ENCODE measurements around the gene ETS1. TPM values are rescaled to one million over a fixed set of nuclear protein-coding genes. Genes with fewer than 3 reads are reported as not detected.

Gene ETS1
- total RNA-seq, 1 donor from 2014 or later, result 14.2 TPM

- no peak for DNase-seq (ENCODE audit: low read depth)
Measured at GRCh38 chr11:128570632-128571031, 16.7 kb downstream of the ETS1 start.

DNA sequence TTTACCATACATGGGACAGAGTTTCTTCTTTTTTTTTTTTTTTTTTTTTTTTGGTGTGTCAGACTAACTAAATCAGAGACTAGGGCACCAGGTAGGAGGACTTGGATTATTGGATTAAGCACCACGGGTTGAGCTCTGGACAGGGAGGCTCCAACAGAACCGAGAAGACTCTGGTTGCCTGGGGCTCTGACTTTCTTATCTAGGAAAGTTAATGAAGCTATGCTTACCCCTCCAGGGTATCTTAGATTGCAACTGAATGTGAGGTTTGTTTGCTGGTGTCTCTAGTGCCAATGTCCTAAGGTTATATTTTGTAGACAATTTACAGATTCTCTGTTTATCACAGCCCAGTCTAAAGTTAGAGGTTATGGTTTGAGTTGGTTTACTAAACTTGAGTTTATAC lies 18.1 kb downstream of the ETS1 start:
- no peak for DNase-seq (ENCODE audit: low read depth)

GRCh38 chr11:128568166-128568778 lies 19.1 kb downstream of the ETS1 start:
- DNase-seq (ENCODE audit: low read depth), result no peak

- DNase-seq (ENCODE audit: low read depth), result no peak
Measured at GRCh38 chr11:128567130-128567529, 20.2 kb downstream of the ETS1 start.

DNA sequence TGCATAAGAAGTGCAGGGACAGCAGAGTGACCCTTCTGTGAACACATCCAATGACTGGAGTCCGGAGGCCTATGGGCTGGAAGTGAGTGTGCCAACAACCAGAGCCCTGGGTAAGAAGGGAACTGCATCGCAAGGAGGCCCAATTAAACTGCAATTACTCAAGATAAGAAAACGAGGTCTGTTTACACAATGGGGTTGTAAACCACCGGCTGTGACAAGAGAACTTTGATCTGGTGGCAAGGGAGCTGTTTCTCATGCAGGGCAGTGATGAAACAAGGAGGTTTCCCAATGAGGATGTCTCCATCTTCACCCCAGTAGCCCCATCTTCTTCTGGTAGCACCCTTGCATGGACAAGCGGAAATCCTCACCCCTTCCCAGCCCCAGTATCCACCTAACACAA lies 21.5 kb downstream of the ETS1 start:
- DNase-seq (ENCODE audit: low read depth), result no peak

- no peak for DNase-seq (ENCODE audit: low read depth)
Measured at GRCh38 chr11:128564642-128565245, 22.6 kb downstream of the ETS1 start.

GRCh38 chr11:128563942-128564641 lies 23.3 kb downstream of the ETS1 start:
- no peak for DNase-seq (ENCODE audit: low read depth)

GRCh38 chr11:128563308-128563707 lies 24.1 kb downstream of the ETS1 start:
- DNase-seq (ENCODE audit: low read depth), result no peak

DNA sequence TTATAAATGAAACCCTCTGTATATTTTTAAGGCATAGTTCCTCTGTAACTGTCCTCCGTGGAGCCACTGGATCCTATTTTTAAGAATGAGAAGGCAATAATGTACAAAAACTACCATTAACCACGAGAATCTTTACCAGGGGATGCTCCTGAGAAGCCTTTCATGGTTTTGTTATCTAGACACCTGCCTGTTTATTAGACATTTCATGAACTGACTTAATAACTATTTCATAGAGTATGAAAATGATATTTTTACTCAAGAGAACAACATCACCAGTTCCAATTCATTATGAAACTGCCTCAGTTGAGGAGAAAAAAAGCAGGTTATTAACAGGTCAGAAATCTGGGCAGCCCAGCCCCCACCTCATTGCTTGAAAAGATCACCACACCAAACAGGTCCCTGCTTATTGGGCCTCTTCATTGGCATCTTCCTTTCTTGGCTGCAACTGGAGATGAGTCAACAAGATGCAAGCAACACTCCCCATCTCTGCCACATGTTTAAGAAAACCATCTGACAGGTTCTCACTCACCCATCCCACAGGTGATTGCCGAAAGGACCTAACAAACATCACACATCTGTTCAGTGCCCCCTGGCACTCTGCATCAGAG lies 27.8 kb downstream of the ETS1 start:
- DNase-seq (ENCODE audit: low read depth), result no peak

DNA sequence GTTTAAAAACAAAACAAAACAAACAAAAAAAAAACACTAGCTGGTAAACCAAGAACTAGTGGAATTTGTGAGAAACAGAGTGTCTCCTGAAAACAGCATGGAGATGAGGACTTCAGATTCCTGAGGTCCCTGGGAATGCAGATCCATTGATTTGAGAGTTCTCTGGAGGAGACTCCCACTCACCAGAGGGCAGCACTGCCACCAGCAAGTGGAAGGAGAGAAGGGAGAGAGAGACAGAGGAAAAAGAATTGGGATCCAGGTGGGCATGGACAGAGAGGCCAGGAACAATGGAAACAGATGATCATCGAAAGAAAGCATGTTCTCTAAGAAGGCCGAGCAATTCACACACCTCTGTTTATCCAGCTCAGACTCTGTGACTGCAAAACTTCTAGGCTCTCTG lies 31.8 kb downstream of the ETS1 start:
- DNase-seq (ENCODE audit: low read depth), result peak; percentile 23

GRCh38 chr11:128553662-128554362 lies 33.5 kb downstream of the ETS1 start:
- peak; percentile 46 for DNase-seq (ENCODE audit: low read depth)

DNA sequence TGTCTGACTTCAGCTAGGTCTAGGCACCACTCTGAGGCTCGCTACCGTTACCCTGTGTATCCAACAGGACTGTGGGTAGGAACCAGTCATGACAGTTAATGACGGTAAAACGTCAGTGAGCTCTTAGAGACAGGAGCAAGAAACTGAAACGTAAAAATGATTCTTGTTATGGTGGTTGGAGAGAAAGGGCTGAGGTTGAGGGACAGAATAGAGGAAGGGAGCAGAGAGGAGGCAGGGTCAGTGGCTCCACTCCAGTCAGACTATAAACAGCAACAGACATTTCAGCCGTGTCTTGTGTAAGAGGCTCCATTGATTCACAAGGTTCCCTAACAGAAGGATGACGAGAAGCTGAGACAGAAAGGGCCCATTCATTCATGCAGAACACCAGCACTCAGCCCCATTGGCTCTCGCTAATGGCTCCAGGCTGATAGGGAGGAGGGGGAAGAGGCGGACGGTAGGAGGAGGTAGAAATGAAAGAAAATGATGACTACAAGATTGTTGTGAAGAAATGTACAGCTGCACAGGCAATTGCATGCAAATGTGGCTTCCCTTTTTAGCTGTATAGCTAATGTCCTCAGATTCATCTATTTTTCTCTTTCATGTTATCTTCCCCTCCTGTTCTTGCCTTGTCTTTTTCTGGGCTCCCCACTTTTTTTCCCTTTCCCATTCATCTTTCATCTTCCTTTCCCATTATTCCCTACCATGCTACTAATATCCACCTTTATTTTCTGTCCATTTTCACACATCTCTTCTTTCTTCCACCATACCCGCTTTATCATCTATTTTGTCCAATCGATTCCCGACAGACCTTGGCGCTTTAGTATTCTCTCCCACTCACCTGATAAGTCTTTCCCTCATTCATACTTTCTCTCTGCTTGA lies 34.3 kb downstream of the ETS1 start:
- no peak for DNase-seq (ENCODE audit: low read depth)

DNA sequence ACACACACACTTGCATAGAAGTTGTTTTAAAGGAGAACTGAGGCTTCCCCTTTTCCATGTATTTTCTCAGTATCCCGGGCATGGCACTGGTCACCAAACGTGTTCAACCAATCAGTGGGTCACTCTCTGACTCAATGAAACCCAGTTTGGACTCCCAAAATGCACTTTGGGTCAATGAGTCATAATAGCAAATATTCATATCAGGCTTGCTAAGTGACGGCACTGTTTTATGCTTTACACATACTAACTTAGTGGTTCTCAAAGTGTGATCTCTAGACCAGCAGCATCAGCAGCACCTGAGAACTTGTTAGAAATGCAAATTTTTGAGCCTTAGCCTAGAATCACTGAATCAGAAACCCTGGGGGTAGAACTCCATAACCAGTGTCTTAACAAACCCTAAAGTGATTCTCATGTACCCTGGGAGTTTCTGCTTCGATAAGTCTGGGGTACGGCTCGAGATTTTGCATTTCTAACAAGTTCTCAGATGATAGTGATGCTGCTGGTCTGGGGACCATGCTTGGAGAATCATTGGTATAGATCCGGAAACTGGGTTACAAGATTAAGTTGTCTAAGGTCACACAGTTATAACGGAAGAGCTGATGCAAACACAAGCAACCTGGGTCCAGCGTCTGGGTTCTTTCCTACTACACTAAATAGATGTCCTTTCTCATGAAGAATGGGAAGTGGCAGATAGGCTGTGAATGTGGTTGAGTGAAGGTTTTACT lies 35.6 kb downstream of the ETS1 start:
- DNase-seq (ENCODE audit: low read depth), result no peak

DNA sequence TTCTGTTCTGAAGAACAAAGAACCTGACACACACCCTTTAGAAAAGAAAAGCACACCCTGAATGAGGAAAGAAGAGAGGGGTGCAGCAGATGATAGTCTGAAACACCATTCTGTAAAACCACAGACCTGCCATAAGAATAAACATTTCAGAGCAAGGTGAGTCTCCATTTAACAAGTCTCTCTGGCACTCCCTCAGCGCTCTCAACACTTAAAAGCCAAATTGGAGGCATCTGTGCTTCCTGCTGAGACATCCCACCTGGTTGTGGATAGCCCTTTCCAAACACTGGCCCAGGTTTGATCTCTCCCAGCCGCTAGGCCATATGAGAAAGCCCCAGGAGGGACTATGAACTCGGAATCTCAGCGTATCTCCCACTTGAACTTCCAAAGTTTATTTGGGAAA lies 36.3 kb downstream of the ETS1 start:
- DNase-seq (ENCODE audit: low read depth), result no peak

DNA sequence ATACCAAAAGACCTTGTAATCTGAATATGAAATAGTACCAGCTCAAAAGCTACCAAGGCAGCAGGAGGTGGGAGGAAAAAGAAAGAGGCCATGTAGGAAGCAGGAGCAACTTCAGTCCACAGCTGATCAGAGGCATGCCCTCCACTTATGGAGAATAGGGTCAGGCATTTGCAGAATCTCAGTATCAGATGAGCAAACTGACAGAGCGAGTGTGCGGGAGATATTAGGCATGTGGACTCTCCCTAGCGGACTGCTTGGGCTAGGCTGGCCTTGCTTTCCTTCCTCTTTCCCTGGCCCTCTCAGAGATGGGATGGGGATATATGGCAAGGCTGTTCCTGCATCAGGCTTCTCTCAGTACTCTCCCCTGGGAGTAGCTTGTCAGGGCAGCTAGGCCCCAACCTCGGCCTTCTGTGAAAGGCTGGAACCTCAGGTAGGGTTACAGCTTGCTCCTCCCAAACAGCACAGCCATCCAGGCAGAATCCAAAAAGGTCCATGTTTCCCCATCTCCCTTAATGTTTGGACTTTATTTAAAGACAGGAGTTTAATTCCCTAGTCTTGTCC lies 37.0 kb downstream of the ETS1 start:
- no peak for DNase-seq (ENCODE audit: low read depth)

DNA sequence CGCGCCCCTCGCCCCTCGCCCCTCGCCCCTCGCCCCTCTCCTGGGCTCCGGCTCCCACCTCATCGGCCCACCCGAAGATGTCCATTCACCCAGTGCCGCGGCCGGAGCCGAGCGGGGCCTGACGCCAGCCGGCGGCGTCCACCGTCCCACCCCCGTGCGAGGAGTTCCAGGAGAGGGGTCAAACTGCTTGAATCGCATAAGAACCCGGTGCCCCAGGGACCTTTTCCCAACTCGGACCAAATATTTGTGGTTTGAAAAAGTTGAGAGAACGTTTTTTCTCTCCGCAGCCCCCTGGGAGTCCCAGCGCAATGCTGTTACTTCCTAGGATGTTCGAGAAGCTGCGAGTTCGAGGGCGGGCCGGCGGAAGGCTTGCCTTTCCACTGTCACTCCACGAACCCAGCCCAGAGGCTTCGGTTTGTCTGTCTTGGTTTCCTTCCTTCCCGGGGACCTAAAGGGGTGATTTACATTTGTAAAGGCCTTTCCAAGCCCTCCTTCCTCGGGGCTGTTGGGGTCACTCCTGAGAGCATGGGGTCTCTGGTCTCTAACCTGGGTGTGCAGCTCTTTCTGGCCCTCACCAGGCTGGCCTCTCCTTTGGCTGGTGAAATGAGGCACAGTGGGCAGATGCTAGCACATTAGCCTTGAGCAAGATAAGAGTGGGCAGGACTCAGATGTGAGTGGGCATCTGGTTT lies 38.0 kb downstream of the ETS1 start:
- DNase-seq (ENCODE audit: low read depth), result no peak

GRCh38 chr11:128548649-128549255 lies 38.6 kb downstream of the ETS1 start:
- DNase-seq (ENCODE audit: low read depth), result peak; percentile 13

GRCh38 chr11:128547946-128548648 lies 39.3 kb downstream of the ETS1 start:
- DNase-seq (ENCODE audit: low read depth), result no peak
